HepG2 (cell line): ENCODE results near the gene CAPN12. TPM values are rescaled to one million over a fixed set of nuclear protein-coding genes. Genes with fewer than 3 reads are reported as not detected.

Experiments used
- ATF3 ChIP-seq: sonication (generic); formaldehyde crosslinking; IDR thresholded peaks from 2 replicates; pipeline ENCODE4 v1.4.0; 2020; ENCODE audit warnings: missing genetic modification reagents
- CAMTA2 ChIP-seq: sonication (generic); formaldehyde crosslinking; IDR thresholded peaks from 2 replicates; pipeline ENCODE4 v1.4.0; 2020; ENCODE audit warnings: mild to moderate bottlenecking, missing genetic modification reagents, borderline replicate concordance
- FOSL1 ChIP-seq: sonication (generic); formaldehyde crosslinking; IDR thresholded peaks from 2 replicates; pipeline ENCODE4 v1.9.0; 2021; ENCODE audit warnings: missing genetic modification reagents, borderline replicate concordance
- GFI1 ChIP-seq: sonication (generic); formaldehyde crosslinking; IDR thresholded peaks from 2 replicates; pipeline ENCODE4 v1.5.0; 2020; ENCODE audit warnings: missing genetic modification reagents, mild to moderate bottlenecking, borderline replicate concordance
- HNF1B ChIP-seq: sonication (generic); formaldehyde crosslinking; IDR thresholded peaks from 2 replicates; pipeline ENCODE4 v1.5.1; 2020; ENCODE audit warnings: mild to moderate bottlenecking, moderate library complexity, missing genetic modification reagents
- HOXA5 ChIP-seq: sonication (generic); formaldehyde crosslinking; IDR thresholded peaks from 2 replicates; pipeline ENCODE4 v1.4.0; 2020; ENCODE audit warnings: missing genetic modification reagents
- KMT2A ChIP-seq: sonication (generic); formaldehyde crosslinking; IDR thresholded peaks from 2 replicates; pipeline ENCODE4 v1.4.0; 2020; ENCODE audit warnings: missing genetic modification reagents
- MAZ ChIP-seq, 2 experiments: sonication (generic) in 1 of 2; formaldehyde crosslinking in 1 of 2; IDR thresholded peaks; 2 replicates each; pipeline versions ENCODE4 v1.5.0 to v1.6.1; 2012 to 2020; ENCODE audit warnings: low read depth in 2 of 2, mild to moderate bottlenecking in 2 of 2, borderline replicate concordance in 1 of 2, improper control_type of control experiment in 1 of 2, low read length in 1 of 2, missing genetic modification reagents in 1 of 2, moderate library complexity in 1 of 2
- MLX ChIP-seq: IDR thresholded peaks from 2 replicates; pipeline ENCODE4 v1.6.1; 2016
- MTA1 ChIP-seq: sonication (generic); formaldehyde crosslinking; IDR thresholded peaks from 2 replicates; pipeline ENCODE4 v1.4.0; 2020; ENCODE audit warnings: missing genetic modification reagents, mild to moderate bottlenecking, borderline replicate concordance
- NR3C1 ChIP-seq: sonication (generic); formaldehyde crosslinking; IDR thresholded peaks from 2 replicates; pipeline ENCODE4 v1.4.0; 2020; ENCODE audit warnings: missing genetic modification reagents
- RBM22 ChIP-seq: fragments of 200-400 bp; formaldehyde crosslinking; optimal IDR thresholded peaks from 2 replicates; pipeline ENCODE3; 2017; ENCODE audit warnings: mild to moderate bottlenecking, low read length, moderate library complexity
- THAP11 ChIP-seq: IDR thresholded peaks from 2 replicates; pipeline ENCODE4 v1.6.1; 2016; ENCODE audit warnings: missing biosample characterization, missing genetic modification reagents
- ZBTB10 ChIP-seq: sonication (generic); formaldehyde crosslinking; IDR thresholded peaks from 2 replicates; pipeline ENCODE4 v1.4.0; 2020; ENCODE audit warnings: missing genetic modification reagents, borderline replicate concordance
- ZFX ChIP-seq: sonication (generic); formaldehyde crosslinking; IDR thresholded peaks from 2 replicates; pipeline ENCODE4 v1.4.0; 2020; ENCODE audit warnings: mild to moderate bottlenecking, low read depth, missing genetic modification reagents, moderate library complexity
- ZNF292 ChIP-seq: sonication (generic); formaldehyde crosslinking; IDR thresholded peaks from 2 replicates; pipeline ENCODE4 v1.8.1; 2022; ENCODE audit warnings: mild to moderate bottlenecking, low read depth, missing genetic modification reagents, borderline replicate concordance
- ZNF30 ChIP-seq: sonication (generic); formaldehyde crosslinking; IDR thresholded peaks from 2 replicates; pipeline ENCODE4 v1.5.0; 2020; ENCODE audit warnings: mild to moderate bottlenecking, missing genetic modification reagents
- ZNF580 ChIP-seq: IDR thresholded peaks from 2 replicates; pipeline ENCODE4 v1.6.1; 2016; ENCODE audit warnings: low read depth, borderline replicate concordance
- ZNF780A ChIP-seq: sonication (generic); formaldehyde crosslinking; IDR thresholded peaks from 2 replicates; pipeline ENCODE4 v1.8.0; 2022; ENCODE audit warnings: mild to moderate bottlenecking, missing genetic modification reagents, moderate library complexity
- polyA plus RNA-seq, 8 experiments: library from polyadenylated mRNA; depleted of rRNA in 3 of 8; stranded (reverse) in 7 of 8; unstranded in 1 of 8; fragments of >200 nt; fragmentation: Illumina TruSeq in 4 of 8; extraction: Trizol in 4 of 8; gene quantifications; 2 replicates each; pipeline versions ENCODE4 v1.2.1 to v1.2.3, GENCODE V29; 2011 to 2016; ENCODE audit warnings: low read depth in 4 of 8, missing spikeins in 1 of 8, mixed read lengths in 1 of 8; ENCODE audit not compliant: insufficient read depth in 1 of 8
- total RNA-seq, 5 experiments: library from RNA; depleted of rRNA; stranded (reverse); fragments of >200 nt; fragmentation: Illumina TruSeq; extraction: Trizol; gene quantifications; 2 replicates each; pipeline ENCODE4 v1.2.3, GENCODE V29; 2016; ENCODE audit warnings: low read depth in 1 of 5
- TF ChIP-seq, protein P1 (sequence below): sonication (generic); IDR thresholded peaks from 2 replicates; pipeline ENCODE4 v1.6.1; 2016; ENCODE audit warnings: low read depth, borderline replicate concordance

Gene CAPN12
- total and polyA plus RNA-seq, 2 of the 13 experiments (the other 11 are each of a cell fraction or from before 2014, with no cell fraction given): 1.6 to 13.6 TPM

GRCh38 chr19:38685666-38686529, 58.4 kb downstream of the CAPN12 start (continued):
- TF ChIP-seq KMT2A: no peak
- TF ChIP-seq ZNF580: no peak; the same call in 1 of the 2 replicates
- peak; percentile 60; the same call in 1 of the 2 replicates for TF ChIP-seq MTA1 (CRISPR knock-in tag)
- TF ChIP-seq HOXA5 (CRISPR knock-in tag): 0 out of 2 replicates have a peak, but pooled peaks have one; percentile 42
- TF ChIP-seq ZFX (CRISPR knock-in tag): peak; percentile 38; the same call in 1 of the 2 replicates
- TF ChIP-seq ZNF780A (CRISPR knock-in tag): no peak
- TF ChIP-seq ZNF30 (CRISPR knock-in tag): no peak
- TF ChIP-seq MLX: no peak
- no peak for TF ChIP-seq MAZ (IDR thresholded peaks at IDR 0.05; ENCODE audit: borderline replicate concordance, low read depth, low read length)
- 0 out of 2 replicates have a peak, but pooled peaks have one; percentile 34 for TF ChIP-seq MAZ (CRISPR knock-in tag; IDR thresholded peaks at IDR 0.05; ENCODE audit: low read depth)
- TF ChIP-seq, protein P1, sequence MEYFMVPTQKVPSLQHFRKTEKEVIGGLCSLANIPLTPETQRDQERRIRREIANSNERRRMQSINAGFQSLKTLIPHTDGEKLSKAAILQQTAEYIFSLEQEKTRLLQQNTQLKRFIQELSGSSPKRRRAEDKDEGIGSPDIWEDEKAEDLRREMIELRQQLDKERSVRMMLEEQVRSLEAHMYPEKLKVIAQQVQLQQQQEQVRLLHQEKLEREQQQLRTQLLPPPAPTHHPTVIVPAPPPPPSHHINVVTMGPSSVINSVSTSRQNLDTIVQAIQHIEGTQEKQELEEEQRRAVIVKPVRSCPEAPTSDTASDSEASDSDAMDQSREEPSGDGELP: peak; percentile 70; the same call in 1 of the 2 replicates
- TF ChIP-seq THAP11 (CRISPR knock-in tag): peak; percentile 15; the same call in 1 of the 2 replicates
- TF ChIP-seq ATF3: no peak
- no peak for TF ChIP-seq ZNF292 (CRISPR knock-in tag)
- TF ChIP-seq RBM22: no peak
- TF ChIP-seq FOSL1 (CRISPR knock-in tag): no peak
- peak; percentile 62; the same call in 1 of the 2 replicates for TF ChIP-seq ZBTB10 (CRISPR knock-in tag)
- peak; percentile 42; the same call in 1 of the 2 replicates for TF ChIP-seq HNF1B (CRISPR knock-in tag)
- TF ChIP-seq GFI1 (CRISPR knock-in tag): 0 out of 2 replicates have a peak, but pooled peaks have one; percentile 42
- TF ChIP-seq NR3C1: no peak
- TF ChIP-seq CAMTA2 (CRISPR knock-in tag): no peak
